Liver (tissue), 9 donors: ENCODE data around the gene AGTPBP1. TPM values are rescaled to one million over a fixed set of nuclear protein-coding genes. Genes with fewer than 3 reads are reported as not detected.

ENCODE experiments used
- DNase-seq: peaks from one replicate; pipeline ENCODE4 v3.0.0-alpha.2; 2017; ENCODE audit warnings: low spot score
- H3K27ac ChIP-seq, 2 donors: one replicate each; pipeline ENCODE4 v1.7.0; 2013; ENCODE audit warnings: inconsistent platforms in 2 of 2, low read length in 2 of 2, control low read depth in 1 of 2, low read depth in 1 of 2, mild to moderate bottlenecking in 1 of 2
- H3K27me3 ChIP-seq, 4 donors: one replicate each; pipeline versions ENCODE4 v1.6.1 to v1.7.0; 2013; ENCODE audit warnings: low read length in 3 of 4, inconsistent platforms in 1 of 4, mild to moderate bottlenecking in 1 of 4, moderate library complexity in 1 of 4; ENCODE audit not compliant: control insufficient read depth in 4 of 4, insufficient read depth in 4 of 4
- H3K36me3 ChIP-seq, 4 donors: one replicate each; pipeline versions ENCODE4 v1.6.1 to v1.7.0; 2013; ENCODE audit warnings: low read length in 3 of 4, mild to moderate bottlenecking in 3 of 4, low read depth in 1 of 4, moderate library complexity in 1 of 4; ENCODE audit not compliant: control insufficient read depth in 4 of 4, insufficient read depth in 3 of 4
- H3K4me1 ChIP-seq, 4 donors: one replicate each; pipeline versions ENCODE4 v1.6.1 to v1.7.0; 2013; ENCODE audit warnings: low read length in 3 of 4, mild to moderate bottlenecking in 3 of 4, moderate library complexity in 1 of 4; ENCODE audit not compliant: control insufficient read depth in 4 of 4, insufficient read depth in 4 of 4
- H3K4me3 ChIP-seq, 3 donors: one replicate each; pipeline versions ENCODE4 v1.6.1 to v1.7.0; 2013; ENCODE audit warnings: low read length in 3 of 3, control low read depth in 1 of 3, low read depth in 1 of 3, mild to moderate bottlenecking in 1 of 3
- H3K9ac ChIP-seq, 2 donors: one replicate each; pipeline ENCODE4 v1.7.0; 2013; ENCODE audit warnings: low read length in 2 of 2, mild to moderate bottlenecking in 2 of 2, moderate library complexity in 2 of 2, control low read depth in 1 of 2, low read depth in 1 of 2
- H3K9me3 ChIP-seq, 4 donors: one replicate each; pipeline versions ENCODE4 v1.6.1 to v1.7.0; 2013; ENCODE audit warnings: low read length in 3 of 4; ENCODE audit not compliant: control insufficient read depth in 4 of 4
- ATF3 ChIP-seq: IDR thresholded peaks from 2 replicates; pipeline ENCODE4 v1.6.1; 2016; ENCODE audit warnings: antibody characterized with exemption
- CTCF ChIP-seq: fragments of 150-350 bp; IDR thresholded peaks from 2 replicates; pipeline ENCODE4 v1.5.1; 2017; ENCODE audit warnings: improper control_type of control experiment, low read depth, low read length; ENCODE audit not compliant: missing input control
- EGR1 ChIP-seq, 2 donors: IDR thresholded peaks; 2 replicates each; pipeline ENCODE4 v1.6.1; 2016 to 2018; ENCODE audit warnings: antibody characterized with exemption in 2 of 2, low read depth in 2 of 2
- FOXA1 ChIP-seq: IDR thresholded peaks from 2 replicates; pipeline ENCODE4 v1.6.1; 2016; ENCODE audit warnings: antibody characterized with exemption
- FOXA2 ChIP-seq: IDR thresholded peaks from 2 replicates; pipeline ENCODE4 v1.6.1; 2016; ENCODE audit warnings: antibody characterized with exemption
- GABPA ChIP-seq, 2 donors: IDR thresholded peaks in 1 of 2; conservative IDR thresholded peaks in 1 of 2; 2 replicates each; pipeline ENCODE4 v1.6.1; 2016; ENCODE audit warnings: antibody characterized with exemption in 2 of 2, mild to moderate bottlenecking in 1 of 2, moderate library complexity in 1 of 2
- HNF4A ChIP-seq, 2 donors: conservative IDR thresholded peaks; 2 replicates each; pipeline ENCODE4 v1.6.1; 2016; ENCODE audit warnings: antibody characterized with exemption in 2 of 2, mild to moderate bottlenecking in 2 of 2
- HNF4G ChIP-seq: IDR thresholded peaks from 2 replicates; pipeline ENCODE4 v1.6.1; 2016; ENCODE audit warnings: antibody characterized with exemption
- JUND ChIP-seq, 2 donors: IDR thresholded peaks; 2 replicates each; pipeline ENCODE4 v1.6.1; 2016; ENCODE audit warnings: antibody characterized with exemption in 2 of 2
- NR2F2 ChIP-seq: IDR thresholded peaks from 2 replicates; pipeline ENCODE4 v1.6.1; 2016; ENCODE audit warnings: antibody characterized with exemption
- RAD21 ChIP-seq, 2 donors: IDR thresholded peaks; 2 replicates each; pipeline ENCODE4 v1.6.1; 2016; ENCODE audit warnings: antibody characterized with exemption in 2 of 2, mild to moderate bottlenecking in 2 of 2
- RXRA ChIP-seq, 2 donors: IDR thresholded peaks; 2 replicates each; pipeline ENCODE4 v1.6.1; 2017 to 2018; ENCODE audit warnings: antibody characterized with exemption in 2 of 2, mild to moderate bottlenecking in 1 of 2
- SP1 ChIP-seq: IDR thresholded peaks from 2 replicates; pipeline ENCODE4 v1.6.1; 2018; ENCODE audit warnings: antibody characterized with exemption, mild to moderate bottlenecking
- ZBTB33 ChIP-seq: IDR thresholded peaks from 2 replicates; pipeline ENCODE4 v1.6.1; 2016; ENCODE audit warnings: antibody characterized with exemption
- WGBS: extraction: QIAGEN DNeasy Blood & Tissue Kit; methylation state at CpG from one replicate; pipeline ENCODE4 v1.1.7; 2013; 5-methylcytosine and 5-hydroxymethylcytosine counted together
- polyA plus RNA-seq, 2 donors: library from polyadenylated mRNA; stranded (reverse) in 1 of 2; unstranded in 1 of 2; fragments of 200-250 nt in 1 of 2; fragments of >200 nt in 1 of 2; fragmentation: Nextera tagmentation in 1 of 2; extraction: Ambion mirVana in 1 of 2; gene quantifications; one replicate each; pipeline versions ENCODE4 v1.2.1 to v1.2.3, GENCODE V29; 2013 to 2015
- total RNA-seq, 2 donors: library from RNA; depleted of rRNA; stranded (reverse); fragments of >200 nt; gene quantifications; one replicate each; pipeline ENCODE4 v1.2.3, GENCODE V29; 2014
- donor health status: healthy.
- donor health status: healthy.
- donor health status: healthy.
- donor health status: healthy.
- donor health status: healthy.

The AGTPBP1 gene
- total and polyA plus RNA-seq, 4 donors = 2.1 to 14.4 (median 5.7) TPM

- TF ChIP-seq FOXA1 (no peak), RAD21 (IDR thresholded peaks at IDR 0.05) (no peak), GABPA (IDR thresholded peaks at IDR 0.05 in 1 of 2, conservative IDR thresholded peaks at IDR 0.05 in 1 of 2) (no peak), EGR1 (IDR thresholded peaks at IDR 0.05; ENCODE audit: low read depth in 2 of 2) (no peak), FOXA2 (no peak), ATF3 (no peak), SP1 (no peak), HNF4A (conservative IDR thresholded peaks at IDR 0.05) (no peak), HNF4G (no peak), NR2F2 (no peak), ZBTB33 (no peak), CTCF (no peak)
- no peaks in the 10 kb centered on the region for H3K4me1 ChIP-seq
- no peaks in the 10 kb centered on the region for H3K36me3 ChIP-seq
- no peaks in the 10 kb centered on the region for H3K9me3 ChIP-seq
- no peaks in the 10 kb centered on the region for H3K27me3 ChIP-seq
- no peak for DNase-seq
- H3K9ac ChIP-seq = no peak overlapping the region
- WGBS = 74% methylated on average over 8 of the region's 8 CpGs
- H3K4me3 ChIP-seq = no peak overlapping the region
- no peak overlapping the region for H3K27ac ChIP-seq
These were observed 227.5 kb downstream of the AGTPBP1 start for GRCh38 chr9:85514256-85514655.

- Histone ChIP-seq H3K4me1 (no peaks in the 10 kb centered on the region), H3K4me3 (no peak overlapping the region), H3K9me3 (no peaks in the 10 kb centered on the region), H3K27ac (no peak overlapping the region), H3K36me3 (no peaks in the 10 kb centered on the region), H3K27me3 (no peaks in the 10 kb centered on the region), H3K9ac (no peak overlapping the region)
- no peak for DNase-seq
- TF ChIP-seq JUND (IDR thresholded peaks at IDR 0.05) (no peak), RXRA (IDR thresholded peaks at IDR 0.05) (no peak), ZBTB33 (no peak), SP1 (no peak), EGR1 (IDR thresholded peaks at IDR 0.05; ENCODE audit: low read depth in 2 of 2) (no peak), HNF4G (no peak), GABPA (IDR thresholded peaks at IDR 0.05 in 1 of 2, conservative IDR thresholded peaks at IDR 0.05 in 1 of 2) (no peak), FOXA1 (no peak), NR2F2 (no peak), HNF4A (conservative IDR thresholded peaks at IDR 0.05) (no peak), RAD21 (IDR thresholded peaks at IDR 0.05) (no peak), ATF3 (no peak), CTCF (no peak)
These were observed 230.0 kb downstream of the AGTPBP1 start for GRCh38 chr9:85511746-85512145.
